H9 (cell line): ENCODE measurements around the gene MXRA7. TPM values are rescaled to one million over a fixed set of nuclear protein-coding genes. Genes with fewer than 3 reads are reported as not detected.
"Not testable (repeated sequence)": the region's sequence is repeated elsewhere in the genome, so short reads cannot be mapped to it uniquely, and the experiment has no call there.

Experiments
- DNase-seq: peaks from one replicate; pipeline ENCODE4 v3.0.0-alpha.2; 2017
- H2AFZ ChIP-seq: one replicate; pipeline ENCODE4 v1.6.1; 2013; ENCODE audit warnings: mild to moderate bottlenecking, low read length, control low read depth, moderate library complexity
- H2AK5ac ChIP-seq: 2 replicates; pipeline ENCODE4 v1.6.1; 2013; ENCODE audit warnings: low read length, control low read depth, mixed read lengths; ENCODE audit not compliant: insufficient read length
- H2BK120ac ChIP-seq: one replicate; pipeline ENCODE4 v1.6.1; 2013; ENCODE audit warnings: low read depth, mild to moderate bottlenecking, low read length, control low read depth, inconsistent platforms; ENCODE audit not compliant: poor library complexity, severe bottlenecking
- H2BK12ac ChIP-seq: 2 replicates; pipeline ENCODE4 v1.6.1; 2013; ENCODE audit warnings: low read length, control low read depth, mixed read lengths, low read depth; ENCODE audit not compliant: insufficient read length
- H2BK15ac ChIP-seq: 2 replicates; pipeline ENCODE4 v1.6.1; 2013; ENCODE audit warnings: low read depth, low read length, control low read depth
- H2BK20ac ChIP-seq: one replicate; pipeline ENCODE4 v1.6.1; 2013; ENCODE audit warnings: low read depth, mild to moderate bottlenecking, low read length, control low read depth, inconsistent platforms; ENCODE audit not compliant: poor library complexity, severe bottlenecking
- H2BK5ac ChIP-seq: 2 replicates; pipeline ENCODE4 v1.6.1; 2013; ENCODE audit warnings: low read length, control low read depth, mixed read lengths; ENCODE audit not compliant: insufficient read length
- H3K14ac ChIP-seq: 2 replicates; pipeline ENCODE4 v1.6.1; 2013; ENCODE audit warnings: low read length, control low read depth; ENCODE audit not compliant: insufficient read depth
- H3K18ac ChIP-seq: 2 replicates; pipeline ENCODE4 v1.6.1; 2013; ENCODE audit warnings: low read depth, mild to moderate bottlenecking, mixed read lengths, low read length, control low read depth; ENCODE audit not compliant: insufficient read length
- H3K23ac ChIP-seq: 2 replicates; pipeline ENCODE4 v1.6.1; 2013; ENCODE audit warnings: low read length, control low read depth, mixed read lengths, low read depth; ENCODE audit not compliant: insufficient read length
- H3K23me2 ChIP-seq: 2 replicates; pipeline ENCODE4 v1.6.1; 2013; ENCODE audit warnings: low read depth, mild to moderate bottlenecking, mixed read lengths, low read length, control low read depth; ENCODE audit not compliant: insufficient read length, poor library complexity, severe bottlenecking
- H3K27ac ChIP-seq: 2 replicates; pipeline ENCODE4 v1.5.1; 2013; ENCODE audit warnings: low read length, control low read depth, mixed read lengths, low read depth; ENCODE audit not compliant: insufficient read length
- H3K27me3 ChIP-seq: 2 replicates; pipeline ENCODE4 v1.6.1; 2013; ENCODE audit warnings: low read length, control low read depth, inconsistent platforms; ENCODE audit not compliant: insufficient read depth
- H3K4ac ChIP-seq: 2 replicates; pipeline ENCODE4 v1.6.1; 2013; ENCODE audit warnings: low read depth, mild to moderate bottlenecking, control low read depth, inconsistent platforms, low read length, moderate library complexity
- H3K4me1 ChIP-seq: 2 replicates; pipeline ENCODE4 v1.6.1; 2013; ENCODE audit warnings: low read length, control low read depth, inconsistent platforms; ENCODE audit not compliant: insufficient read depth
- H3K4me2 ChIP-seq: 2 replicates; pipeline ENCODE4 v1.6.1; 2013; ENCODE audit warnings: low read length, control low read depth, mixed read lengths; ENCODE audit not compliant: insufficient read length, insufficient read depth
- H3K56ac ChIP-seq: 2 replicates; pipeline ENCODE4 v1.6.1; 2013; ENCODE audit warnings: low read depth, mild to moderate bottlenecking, mixed read lengths, low read length, control low read depth; ENCODE audit not compliant: insufficient read length
- H3K79me1 ChIP-seq: 2 replicates; pipeline ENCODE4 v1.6.1; 2013; ENCODE audit warnings: low read depth, mild to moderate bottlenecking, moderate library complexity, low read length, control low read depth, inconsistent platforms; ENCODE audit not compliant: insufficient read depth, poor library complexity, severe bottlenecking
- H3K79me2 ChIP-seq: 2 replicates; pipeline ENCODE4 v1.6.1; 2013; ENCODE audit warnings: low read length, control low read depth, inconsistent platforms; ENCODE audit not compliant: insufficient read depth
- H3K9ac ChIP-seq: 2 replicates; pipeline ENCODE4 v1.6.1; 2013; ENCODE audit warnings: low read length, control low read depth, mixed read lengths; ENCODE audit not compliant: insufficient read length; ENCODE audit errors: extremely low read depth
- H3K9me3 ChIP-seq: one replicate; pipeline ENCODE4 v1.6.1; 2013; ENCODE audit warnings: low read depth, low read length, inconsistent platforms; ENCODE audit not compliant: control insufficient read depth
- H3T11ph ChIP-seq: one replicate; pipeline ENCODE4 v1.6.1; 2013; ENCODE audit warnings: mild to moderate bottlenecking, low read length, control low read depth, inconsistent platforms
- H4K20me1 ChIP-seq: one replicate; pipeline ENCODE4 v1.6.1; 2013; ENCODE audit not compliant: control insufficient read depth, insufficient read length, insufficient read depth
- H4K5ac ChIP-seq: 2 replicates; pipeline ENCODE4 v1.6.1; 2013; ENCODE audit warnings: low read depth, mild to moderate bottlenecking, mixed read lengths, low read length, control low read depth; ENCODE audit not compliant: insufficient read length
- H4K8ac ChIP-seq: replicated peaks from 2 replicates; pipeline ENCODE4 v1.6.1; 2013; ENCODE audit warnings: low read length, control low read depth, mixed read lengths, low read depth; ENCODE audit not compliant: insufficient read length
- H4K91ac ChIP-seq: 2 replicates; pipeline ENCODE4 v1.6.1; 2013; ENCODE audit warnings: low read depth, mild to moderate bottlenecking, moderate library complexity, mixed read lengths, low read length, control low read depth; ENCODE audit not compliant: insufficient read length
- H3K27ac Mint-ChIP-seq, 3 experiments: 2 replicates in 2 of 3; 3 replicates in 1 of 3; pipeline ENCODE4 v1.8.0; 2020 to 2021; ENCODE audit warnings: mixed read lengths in 3 of 3, mild to moderate bottlenecking in 1 of 3, moderate library complexity in 1 of 3
- H3K27me3 Mint-ChIP-seq: 2 replicates; pipeline ENCODE4 v1.8.0; 2021; ENCODE audit warnings: low read depth, mild to moderate bottlenecking, moderate library complexity, mixed read lengths
- H3K36me3 Mint-ChIP-seq, 3 experiments: 2 replicates in 2 of 3; 3 replicates in 1 of 3; pipeline ENCODE4 v1.8.0; 2020 to 2021; ENCODE audit warnings: low read depth in 3 of 3, mixed read lengths in 3 of 3; ENCODE audit not compliant: insufficient read depth in 1 of 3
- H3K4me1 Mint-ChIP-seq, 2 experiments: 2 replicates each; pipeline ENCODE4 v1.8.0; 2020; ENCODE audit warnings: mixed read lengths in 2 of 2
- H3K4me3 Mint-ChIP-seq, 2 experiments: 2 replicates in 1 of 2; 3 replicates in 1 of 2; pipeline ENCODE4 v1.8.0; 2020 to 2021; ENCODE audit warnings: mild to moderate bottlenecking in 2 of 2, mixed read lengths in 2 of 2, moderate library complexity in 1 of 2
- H3K9me3 Mint-ChIP-seq, 2 experiments: 2 replicates in 1 of 2; 3 replicates in 1 of 2; pipeline ENCODE4 v1.8.0; 2020; ENCODE audit warnings: mild to moderate bottlenecking in 2 of 2, mixed read lengths in 2 of 2, moderate library complexity in 1 of 2
- WGBS: extraction: QIAGEN DNeasy Blood & Tissue Kit; methylation state at CpG from one replicate; pipeline ENCODE4 v1.1.7; 2013; ENCODE audit warnings: missing lambda C conversion rate, low lambda C conversion rate, mixed read lengths; ENCODE audit not compliant: insufficient read length; ENCODE audit errors: extremely low coverage; 5-methylcytosine and 5-hydroxymethylcytosine counted together
- total RNA-seq: library from RNA; stranded (reverse); gene quantifications from 2 replicates; pipeline ENCODE4 v1.2.1, GENCODE V29; 2021
- TF ChIP-seq, protein P1 (sequence below): fragments of 200-600 bp; sonication (generic); conservative IDR thresholded peaks from 3 replicates; pipeline ENCODE4 v1.8.0; 2021; ENCODE audit warnings: antibody characterized with exemption, mild to moderate bottlenecking

MXRA7 gene
- total RNA-seq, 1 experiment from 2014 or later: 28.2 TPM

DNA sequence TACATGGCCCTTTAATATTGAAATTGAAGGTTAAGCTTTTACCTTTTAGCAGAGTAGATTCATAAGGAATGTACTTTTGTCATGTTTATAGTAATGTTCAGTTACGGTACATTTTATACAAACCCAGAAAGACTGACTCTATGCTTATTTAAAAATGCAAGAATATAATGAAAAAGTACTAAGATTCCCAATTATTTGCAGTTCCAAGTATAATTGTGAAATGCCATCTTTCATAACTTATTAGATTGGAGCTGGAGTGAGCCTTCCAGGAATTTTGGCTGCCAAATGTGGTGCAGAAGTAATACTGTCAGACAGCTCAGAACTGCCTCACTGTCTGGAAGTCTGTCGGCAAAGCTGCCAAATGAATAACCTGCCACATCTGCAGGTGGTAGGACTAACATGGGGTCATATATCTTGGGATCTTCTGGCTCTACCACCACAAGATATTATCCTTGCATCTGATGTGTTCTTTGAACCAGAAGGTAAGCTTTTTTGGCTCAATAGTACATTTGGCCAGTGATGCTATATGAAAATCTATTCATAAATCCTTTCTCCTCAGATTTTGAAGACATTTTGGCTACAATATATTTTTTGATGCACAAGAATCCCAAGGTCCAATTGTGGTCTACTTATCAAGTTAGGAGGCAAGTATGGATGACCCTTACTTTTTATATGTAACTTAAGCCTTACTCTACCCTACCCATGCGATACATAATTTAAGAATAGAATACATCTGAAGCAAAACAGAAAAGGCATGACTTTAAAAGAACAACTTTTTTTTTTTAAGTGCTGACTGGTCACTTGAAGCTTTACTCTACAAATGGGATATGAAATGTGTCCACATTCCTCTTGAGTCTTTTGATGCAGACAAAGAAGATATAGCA, 22.2 kb upstream of the MXRA7 start:
- H4K5ac ChIP-seq: no peak overlapping the region
- Mint-ChIP-seq H3K36me3 (peaks cover 39 to 66% (median 45%) of the 10 kb centered on the region in 3 experiments), H3K4me1 (peaks cover 17 to 22% of the 10 kb centered on the region in 2 experiments), H3K9me3 (peaks cover 3 to 7% of the 10 kb centered on the region in 2 experiments; a peak in 2 of 5 replicates), H3K27me3 (peaks cover 2% of the 10 kb centered on the region), H3K4me3 (peak overlapping the region; percentile 99 to 100), H3K27ac (peak overlapping the region in 1 of 3 experiments; percentile 90; a peak in 2 of 7 replicates)
- H3K56ac ChIP-seq: no peak overlapping the region
- H4K8ac ChIP-seq: no peak overlapping the region
- no CpG with 5 or more reads among the region's 3 CpGs for WGBS
- H2BK15ac ChIP-seq: no peak overlapping the region
- H4K20me1 ChIP-seq: no peaks in the 10 kb centered on the region
- H4K91ac ChIP-seq: no peak overlapping the region
- DNase-seq: no peak
- H3K14ac ChIP-seq: no peak overlapping the region
- peaks cover under 1% of the 10 kb centered on the region for H3K79me1 ChIP-seq
- H3K18ac ChIP-seq: no peak overlapping the region
- H3T11ph ChIP-seq: no peak overlapping the region
- H2AK5ac ChIP-seq: no peak overlapping the region
- peak overlapping the region; percentile 71 for H3K4me2 ChIP-seq
- no peaks in the 10 kb centered on the region for H3K27me3 ChIP-seq
- H2BK20ac ChIP-seq: no peak overlapping the region
- H3K4me1 ChIP-seq: no peaks in the 10 kb centered on the region
- TF ChIP-seq, protein P1, sequence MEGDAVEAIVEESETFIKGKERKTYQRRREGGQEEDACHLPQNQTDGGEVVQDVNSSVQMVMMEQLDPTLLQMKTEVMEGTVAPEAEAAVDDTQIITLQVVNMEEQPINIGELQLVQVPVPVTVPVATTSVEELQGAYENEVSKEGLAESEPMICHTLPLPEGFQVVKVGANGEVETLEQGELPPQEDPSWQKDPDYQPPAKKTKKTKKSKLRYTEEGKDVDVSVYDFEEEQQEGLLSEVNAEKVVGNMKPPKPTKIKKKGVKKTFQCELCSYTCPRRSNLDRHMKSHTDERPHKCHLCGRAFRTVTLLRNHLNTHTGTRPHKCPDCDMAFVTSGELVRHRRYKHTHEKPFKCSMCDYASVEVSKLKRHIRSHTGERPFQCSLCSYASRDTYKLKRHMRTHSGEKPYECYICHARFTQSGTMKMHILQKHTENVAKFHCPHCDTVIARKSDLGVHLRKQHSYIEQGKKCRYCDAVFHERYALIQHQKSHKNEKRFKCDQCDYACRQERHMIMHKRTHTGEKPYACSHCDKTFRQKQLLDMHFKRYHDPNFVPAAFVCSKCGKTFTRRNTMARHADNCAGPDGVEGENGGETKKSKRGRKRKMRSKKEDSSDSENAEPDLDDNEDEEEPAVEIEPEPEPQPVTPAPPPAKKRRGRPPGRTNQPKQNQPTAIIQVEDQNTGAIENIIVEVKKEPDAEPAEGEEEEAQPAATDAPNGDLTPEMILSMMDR: no peak
- H3K23me2 ChIP-seq: no peaks in the 10 kb centered on the region
- no peak overlapping the region for H2AFZ ChIP-seq
- no peak overlapping the region for H2BK5ac ChIP-seq
- H3K4ac ChIP-seq: no peak overlapping the region
- no peaks in the 10 kb centered on the region for H3K9me3 ChIP-seq
- H3K27ac ChIP-seq: no peak overlapping the region
- no peak overlapping the region for H3K23ac ChIP-seq
- H3K79me2 ChIP-seq: peaks cover 19% of the 10 kb centered on the region; the same call in 1 of the 2 replicates
- no peak overlapping the region for H2BK120ac ChIP-seq
- H2BK12ac ChIP-seq: no peak overlapping the region
- no peak overlapping the region for H3K9ac ChIP-seq

DNA sequence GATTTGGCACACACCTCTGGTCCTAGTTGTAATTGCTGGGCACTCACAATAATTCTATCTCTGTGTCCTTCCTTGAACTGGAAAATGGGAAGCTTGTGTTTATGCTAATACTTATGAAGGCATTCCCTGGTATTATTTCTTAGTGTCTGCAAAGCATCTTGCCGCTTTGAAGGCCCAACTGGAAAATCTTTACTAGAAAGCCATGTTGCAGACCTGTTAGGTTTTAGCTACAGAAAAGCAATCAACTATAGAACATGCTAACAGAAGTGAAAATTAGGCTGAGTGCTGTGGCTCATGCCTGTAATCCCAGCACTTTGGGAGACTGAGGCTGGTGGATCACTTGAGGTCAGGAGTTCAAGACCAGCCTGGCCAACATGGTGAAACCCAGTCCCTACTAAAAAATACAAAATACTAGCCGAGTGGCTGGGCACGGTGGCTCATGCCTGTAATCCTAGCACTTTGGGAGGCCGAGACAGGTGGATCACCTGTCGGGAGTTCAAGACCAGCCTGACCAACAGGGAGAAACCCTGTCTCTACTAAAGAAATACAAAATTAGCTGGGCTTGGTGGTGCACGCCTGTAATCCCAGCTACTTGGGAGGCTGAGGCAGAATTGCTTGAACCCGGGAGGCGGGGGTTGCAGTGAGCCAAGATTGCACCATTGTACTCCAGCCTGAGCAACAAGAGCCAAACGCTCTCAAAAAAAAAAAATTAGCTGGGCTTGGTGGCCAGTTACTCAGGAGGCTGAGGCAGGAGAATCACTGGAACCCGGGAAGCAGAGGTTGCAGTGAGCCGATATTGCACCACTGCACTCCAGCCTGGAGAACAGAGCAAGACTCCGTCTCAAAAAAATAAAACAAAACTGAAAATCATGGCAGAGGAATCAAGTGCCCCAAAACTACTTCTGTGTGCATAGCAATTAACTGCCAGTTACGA, 21.3 kb upstream of the MXRA7 start:
- H3K4me2 ChIP-seq, H3K9me3 Mint-ChIP-seq, H3K14ac ChIP-seq, H3K27ac ChIP-seq, H4K5ac ChIP-seq, H2AFZ ChIP-seq, H4K8ac ChIP-seq, H3K4me3 Mint-ChIP-seq, H4K20me1 ChIP-seq, H2AK5ac ChIP-seq, H3T11ph ChIP-seq, H3K56ac ChIP-seq, H2BK120ac ChIP-seq, H2BK20ac ChIP-seq, H2BK12ac ChIP-seq, H3K27me3 Mint-ChIP-seq, H3K9me3 ChIP-seq, H3K23ac ChIP-seq, H2BK5ac ChIP-seq, H3K9ac ChIP-seq, H4K91ac ChIP-seq, H2BK15ac ChIP-seq, H3K27me3 ChIP-seq, H3K18ac ChIP-seq, H3K79me1 ChIP-seq, H3K23me2 ChIP-seq, DNase-seq, H3K4me1 ChIP-seq, H3K4ac ChIP-seq: not testable (repeated sequence)
- WGBS: no CpG with 5 or more reads among the region's 13 CpGs
- Mint-ChIP-seq H3K36me3 (peaks cover 39 to 66% (median 45%) of the 10 kb centered on the region in 3 experiments), H3K4me1 (peaks cover 23 to 29% of the 10 kb centered on the region in 2 experiments), H3K27ac (peak overlapping the region in 1 of 3 experiments; percentile 74; a peak in 2 of 7 replicates)
- peaks cover 22% of the 10 kb centered on the region; the same call in 1 of the 2 replicates for H3K79me2 ChIP-seq
